SK-N-SH treated with all-trans-retinoic acid at 6 μM for 48 hours (cell line): Measurements from ENCODE around the gene ZDHHC17.

Source experiments
- ATAC-seq: fragments of 200-7000 bp; cut with Tn5 transposase; 3 replicates; pipeline ENCODE4 v1.9.1; 2020; ENCODE audit warnings: mild to moderate bottlenecking, moderate library complexity
- ARNTL ChIP-seq: fragments of 450-650 bp; formaldehyde crosslinking; IDR thresholded peaks from 2 replicates; pipeline ENCODE4 v1.5.0; 2020; ENCODE audit warnings: low read depth, mild to moderate bottlenecking, moderate library complexity, borderline replicate concordance
- BACH2 ChIP-seq: fragments of 250-450 bp; sonication (Bioruptor Pico); IDR thresholded peaks from 2 replicates; pipeline ENCODE4 v1.9.0; 2021; ENCODE audit warnings: mild to moderate bottlenecking, borderline replicate concordance
- CSDC2 ChIP-seq: fragments of 250-450 bp; sonication (Bioruptor Pico); IDR thresholded peaks from 2 replicates; pipeline ENCODE4 v1.5.0; 2020; ENCODE audit warnings: mild to moderate bottlenecking, moderate library complexity
- ESRRG ChIP-seq: fragments of 250-450 bp; sonication (Bioruptor Pico); IDR thresholded peaks from 2 replicates; pipeline ENCODE4 v1.6.1; 2021; ENCODE audit warnings: mild to moderate bottlenecking
- GLIS3 ChIP-seq: fragments of 250-450 bp; sonication (Bioruptor Pico); IDR thresholded peaks from 2 replicates; pipeline ENCODE4 v1.5.0; 2020; ENCODE audit warnings: mild to moderate bottlenecking, moderate library complexity
- ISL1 ChIP-seq: fragments of 250-450 bp; sonication (Bioruptor Pico); IDR thresholded peaks from 2 replicates; pipeline ENCODE4 v2.1.2; 2022; ENCODE audit warnings: mild to moderate bottlenecking, moderate library complexity
- OSR1 ChIP-seq: fragments of 250-450 bp; sonication (Bioruptor Pico); IDR thresholded peaks from 2 replicates; pipeline ENCODE4 v1.8.0; 2022; ENCODE audit warnings: moderate library complexity, mild to moderate bottlenecking, inconsistent platforms
- PPARA ChIP-seq: fragments of 250-450 bp; sonication (Bioruptor Pico); IDR thresholded peaks from 2 replicates; pipeline ENCODE4 v1.5.0; 2020; ENCODE audit warnings: mild to moderate bottlenecking, borderline replicate concordance
- RARB ChIP-seq: fragments of 250-450 bp; sonication (Bioruptor Pico); IDR thresholded peaks from 2 replicates; pipeline ENCODE4 v1.8.0; 2021; ENCODE audit warnings: mild to moderate bottlenecking, moderate library complexity
- SNAI2 ChIP-seq: fragments of 250-450 bp; sonication (Bioruptor Pico); IDR thresholded peaks from 2 replicates; pipeline ENCODE4 v1.5.0; 2020; ENCODE audit warnings: mild to moderate bottlenecking, moderate library complexity
- TCF4 ChIP-seq: fragments of 250-450 bp; sonication (Bioruptor Pico); IDR thresholded peaks from 2 replicates; pipeline ENCODE4 v1.8.0; 2021; ENCODE audit warnings: mild to moderate bottlenecking, moderate library complexity, borderline replicate concordance
- TOX ChIP-seq: fragments of 250-450 bp; sonication (Bioruptor Pico); IDR thresholded peaks from 2 replicates; pipeline ENCODE4 v1.8.0; 2021; ENCODE audit warnings: mild to moderate bottlenecking, moderate library complexity, borderline replicate concordance
- ZC3H10 ChIP-seq: fragments of 250-450 bp; sonication (Bioruptor Pico); IDR thresholded peaks from 2 replicates; pipeline ENCODE4 v1.5.1; 2021; ENCODE audit warnings: mild to moderate bottlenecking, moderate library complexity
- ZFP3 ChIP-seq: fragments of 250-450 bp; sonication (Bioruptor Pico); IDR thresholded peaks from 2 replicates; pipeline ENCODE4 v1.5.0; 2020; ENCODE audit warnings: mild to moderate bottlenecking, moderate library complexity
- ZFP30 ChIP-seq: fragments of 450-650 bp; formaldehyde crosslinking; IDR thresholded peaks from 2 replicates; pipeline ENCODE4 v1.5.0; 2022; ENCODE audit warnings: mild to moderate bottlenecking, moderate library complexity
- ZNF565 ChIP-seq: fragments of 450-650 bp; formaldehyde crosslinking; conservative IDR thresholded peaks from 2 replicates; pipeline ENCODE4 v1.5.0; 2020; ENCODE audit warnings: low read depth, mild to moderate bottlenecking, moderate library complexity
- ZNF70 ChIP-seq: fragments of 450-650 bp; formaldehyde crosslinking; IDR thresholded peaks from 2 replicates; pipeline ENCODE4 v1.5.0; 2020; ENCODE audit warnings: mild to moderate bottlenecking, moderate library complexity
- ZNF8 ChIP-seq: fragments of 450-650 bp; formaldehyde crosslinking; IDR thresholded peaks from 2 replicates; pipeline ENCODE4 v1.5.0; 2020; ENCODE audit warnings: mild to moderate bottlenecking, moderate library complexity
- TF ChIP-seq, protein P1 (sequence below): fragments of 250-450 bp; sonication (Bioruptor Pico); IDR thresholded peaks from 2 replicates; pipeline ENCODE4 v1.8.0; 2020; ENCODE audit warnings: mild to moderate bottlenecking, moderate library complexity, borderline replicate concordance
- TF ChIP-seq, protein P2 (sequence below): fragments of 250-450 bp; sonication (Bioruptor Pico); IDR thresholded peaks from 2 replicates; pipeline ENCODE4 v1.5.0; 2020; ENCODE audit warnings: mild to moderate bottlenecking, moderate library complexity
- TF ChIP-seq, protein P3 (sequence below): fragments of 250-450 bp; sonication (Bioruptor Pico); IDR thresholded peaks from 2 replicates; pipeline ENCODE4 v1.5.1; 2021; ENCODE audit warnings: mild to moderate bottlenecking, moderate library complexity
- TF ChIP-seq, protein P4 (sequence below): fragments of 250-450 bp; sonication (Bioruptor Pico); IDR thresholded peaks from 2 replicates; pipeline ENCODE4 v1.5.1; 2020; ENCODE audit warnings: low read depth, mild to moderate bottlenecking, moderate library complexity
- TF ChIP-seq, protein P5 (sequence below): fragments of 250-450 bp; sonication (Bioruptor Pico); IDR thresholded peaks from 2 replicates; pipeline ENCODE4 v1.8.0; 2021; ENCODE audit warnings: low read depth, mild to moderate bottlenecking, moderate library complexity, borderline replicate concordance

The ZDHHC17 gene

DNA sequence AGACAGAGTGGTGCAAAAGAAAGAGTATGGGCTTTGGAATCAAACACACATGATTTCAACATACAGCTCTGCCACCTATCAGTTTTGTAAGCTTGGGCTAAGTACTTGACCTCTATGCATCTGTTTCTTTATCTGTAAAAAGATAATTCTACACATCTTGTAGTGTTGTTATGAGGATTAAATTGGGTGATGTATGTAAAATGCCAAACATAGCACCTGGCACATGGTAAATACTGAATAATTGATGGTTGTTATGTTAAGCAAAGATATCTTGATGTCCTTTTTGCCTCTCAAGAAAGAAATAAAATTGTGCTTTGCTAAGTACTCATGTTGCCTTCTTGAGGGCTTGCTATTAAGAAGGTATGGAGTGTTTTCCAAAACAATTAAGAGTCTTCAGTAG is 117.2 kb downstream of the ZDHHC17 start:
- ATAC-seq, result no peak
- TF ChIP-seq OSR1 (no peak), TCF4 (CRISPR knock-in tag) (no peak), ZNF70 (CRISPR knock-in tag) (no peak), ZNF565 (CRISPR knock-in tag) (no peak), GLIS3 (CRISPR knock-in tag) (no peak), ISL1 (CRISPR knock-in tag) (no peak), ZFP30 (CRISPR knock-in tag) (no peak), ARNTL (CRISPR knock-in tag) (no peak), RARB (CRISPR knock-in tag) (no peak), TOX (no peak), BACH2 (CRISPR knock-in tag) (no peak), SNAI2 (no peak), CSDC2 (no peak), ZNF8 (CRISPR knock-in tag) (no peak), PPARA (no peak)
- TF ChIP-seq, protein P1, sequence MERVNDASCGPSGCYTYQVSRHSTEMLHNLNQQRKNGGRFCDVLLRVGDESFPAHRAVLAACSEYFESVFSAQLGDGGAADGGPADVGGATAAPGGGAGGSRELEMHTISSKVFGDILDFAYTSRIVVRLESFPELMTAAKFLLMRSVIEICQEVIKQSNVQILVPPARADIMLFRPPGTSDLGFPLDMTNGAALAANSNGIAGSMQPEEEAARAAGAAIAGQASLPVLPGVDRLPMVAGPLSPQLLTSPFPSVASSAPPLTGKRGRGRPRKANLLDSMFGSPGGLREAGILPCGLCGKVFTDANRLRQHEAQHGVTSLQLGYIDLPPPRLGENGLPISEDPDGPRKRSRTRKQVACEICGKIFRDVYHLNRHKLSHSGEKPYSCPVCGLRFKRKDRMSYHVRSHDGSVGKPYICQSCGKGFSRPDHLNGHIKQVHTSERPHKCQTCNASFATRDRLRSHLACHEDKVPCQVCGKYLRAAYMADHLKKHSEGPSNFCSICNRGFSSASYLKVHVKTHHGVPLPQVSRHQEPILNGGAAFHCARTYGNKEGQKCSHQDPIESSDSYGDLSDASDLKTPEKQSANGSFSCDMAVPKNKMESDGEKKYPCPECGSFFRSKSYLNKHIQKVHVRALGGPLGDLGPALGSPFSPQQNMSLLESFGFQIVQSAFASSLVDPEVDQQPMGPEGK (CRISPR knock-in tag), result no peak
- TF ChIP-seq, protein P2, sequence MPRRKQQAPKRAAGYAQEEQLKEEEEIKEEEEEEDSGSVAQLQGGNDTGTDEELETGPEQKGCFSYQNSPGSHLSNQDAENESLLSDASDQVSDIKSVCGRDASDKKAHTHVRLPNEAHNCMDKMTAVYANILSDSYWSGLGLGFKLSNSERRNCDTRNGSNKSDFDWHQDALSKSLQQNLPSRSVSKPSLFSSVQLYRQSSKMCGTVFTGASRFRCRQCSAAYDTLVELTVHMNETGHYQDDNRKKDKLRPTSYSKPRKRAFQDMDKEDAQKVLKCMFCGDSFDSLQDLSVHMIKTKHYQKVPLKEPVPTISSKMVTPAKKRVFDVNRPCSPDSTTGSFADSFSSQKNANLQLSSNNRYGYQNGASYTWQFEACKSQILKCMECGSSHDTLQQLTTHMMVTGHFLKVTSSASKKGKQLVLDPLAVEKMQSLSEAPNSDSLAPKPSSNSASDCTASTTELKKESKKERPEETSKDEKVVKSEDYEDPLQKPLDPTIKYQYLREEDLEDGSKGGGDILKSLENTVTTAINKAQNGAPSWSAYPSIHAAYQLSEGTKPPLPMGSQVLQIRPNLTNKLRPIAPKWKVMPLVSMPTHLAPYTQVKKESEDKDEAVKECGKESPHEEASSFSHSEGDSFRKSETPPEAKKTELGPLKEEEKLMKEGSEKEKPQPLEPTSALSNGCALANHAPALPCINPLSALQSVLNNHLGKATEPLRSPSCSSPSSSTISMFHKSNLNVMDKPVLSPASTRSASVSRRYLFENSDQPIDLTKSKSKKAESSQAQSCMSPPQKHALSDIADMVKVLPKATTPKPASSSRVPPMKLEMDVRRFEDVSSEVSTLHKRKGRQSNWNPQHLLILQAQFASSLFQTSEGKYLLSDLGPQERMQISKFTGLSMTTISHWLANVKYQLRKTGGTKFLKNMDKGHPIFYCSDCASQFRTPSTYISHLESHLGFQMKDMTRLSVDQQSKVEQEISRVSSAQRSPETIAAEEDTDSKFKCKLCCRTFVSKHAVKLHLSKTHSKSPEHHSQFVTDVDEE (CRISPR knock-in tag), result no peak
- TF ChIP-seq, protein P3, sequence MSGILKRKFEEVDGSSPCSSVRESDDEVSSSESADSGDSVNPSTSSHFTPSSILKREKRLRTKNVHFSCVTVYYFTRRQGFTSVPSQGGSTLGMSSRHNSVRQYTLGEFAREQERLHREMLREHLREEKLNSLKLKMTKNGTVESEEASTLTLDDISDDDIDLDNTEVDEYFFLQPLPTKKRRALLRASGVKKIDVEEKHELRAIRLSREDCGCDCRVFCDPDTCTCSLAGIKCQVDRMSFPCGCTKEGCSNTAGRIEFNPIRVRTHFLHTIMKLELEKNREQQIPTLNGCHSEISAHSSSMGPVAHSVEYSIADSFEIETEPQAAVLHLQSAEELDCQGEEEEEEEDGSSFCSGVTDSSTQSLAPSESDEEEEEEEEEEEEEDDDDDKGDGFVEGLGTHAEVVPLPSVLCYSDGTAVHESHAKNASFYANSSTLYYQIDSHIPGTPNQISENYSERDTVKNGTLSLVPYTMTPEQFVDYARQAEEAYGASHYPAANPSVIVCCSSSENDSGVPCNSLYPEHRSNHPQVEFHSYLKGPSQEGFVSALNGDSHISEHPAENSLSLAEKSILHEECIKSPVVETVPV, result no peak
- TF ChIP-seq, protein P4, sequence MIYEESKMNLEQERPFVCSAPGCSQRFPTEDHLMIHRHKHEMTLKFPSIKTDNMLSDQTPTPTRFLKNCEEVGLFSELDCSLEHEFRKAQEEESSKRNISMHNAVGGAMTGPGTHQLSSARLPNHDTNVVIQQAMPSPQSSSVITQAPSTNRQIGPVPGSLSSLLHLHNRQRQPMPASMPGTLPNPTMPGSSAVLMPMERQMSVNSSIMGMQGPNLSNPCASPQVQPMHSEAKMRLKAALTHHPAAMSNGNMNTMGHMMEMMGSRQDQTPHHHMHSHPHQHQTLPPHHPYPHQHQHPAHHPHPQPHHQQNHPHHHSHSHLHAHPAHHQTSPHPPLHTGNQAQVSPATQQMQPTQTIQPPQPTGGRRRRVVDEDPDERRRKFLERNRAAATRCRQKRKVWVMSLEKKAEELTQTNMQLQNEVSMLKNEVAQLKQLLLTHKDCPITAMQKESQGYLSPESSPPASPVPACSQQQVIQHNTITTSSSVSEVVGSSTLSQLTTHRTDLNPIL (CRISPR knock-in tag), result no peak

DNA sequence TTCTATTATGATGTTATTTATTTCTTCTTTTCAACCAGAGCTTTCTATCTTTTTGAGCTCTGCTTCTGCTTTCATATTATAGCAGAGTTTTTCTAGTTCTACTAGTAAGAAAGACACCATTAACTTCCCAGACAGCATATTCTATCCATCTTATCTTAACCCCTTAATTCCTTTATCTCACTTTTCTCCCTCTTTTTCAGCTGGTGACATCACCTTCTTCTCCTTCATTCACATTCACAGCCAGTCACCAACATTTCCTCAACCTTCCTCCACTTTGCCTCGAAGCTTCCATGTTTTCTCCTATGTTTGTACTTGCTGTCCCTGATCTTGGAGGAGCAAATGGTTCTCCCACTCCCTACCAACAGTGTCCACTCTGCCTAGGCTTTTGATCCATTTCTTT is 118.5 kb downstream of the ZDHHC17 start:
- no peak for ATAC-seq

More for the DNA sequence above, 118.5 kb downstream of the ZDHHC17 start:
- TF ChIP-seq, protein P4 (CRISPR knock-in tag), result no peak
- TF ChIP-seq CSDC2 (no peak), ZFP3 (CRISPR knock-in tag) (no peak), TCF4 (CRISPR knock-in tag) (no peak), PPARA (no peak), ZNF8 (CRISPR knock-in tag) (no peak), ZC3H10 (CRISPR knock-in tag) (no peak), TOX (no peak), SNAI2 (no peak), ARNTL (CRISPR knock-in tag) (no peak), ESRRG (no peak), ZNF565 (CRISPR knock-in tag) (no peak), GLIS3 (CRISPR knock-in tag) (no peak), BACH2 (CRISPR knock-in tag) (no peak), ZNF70 (CRISPR knock-in tag) (no peak)
- TF ChIP-seq, protein P5, sequence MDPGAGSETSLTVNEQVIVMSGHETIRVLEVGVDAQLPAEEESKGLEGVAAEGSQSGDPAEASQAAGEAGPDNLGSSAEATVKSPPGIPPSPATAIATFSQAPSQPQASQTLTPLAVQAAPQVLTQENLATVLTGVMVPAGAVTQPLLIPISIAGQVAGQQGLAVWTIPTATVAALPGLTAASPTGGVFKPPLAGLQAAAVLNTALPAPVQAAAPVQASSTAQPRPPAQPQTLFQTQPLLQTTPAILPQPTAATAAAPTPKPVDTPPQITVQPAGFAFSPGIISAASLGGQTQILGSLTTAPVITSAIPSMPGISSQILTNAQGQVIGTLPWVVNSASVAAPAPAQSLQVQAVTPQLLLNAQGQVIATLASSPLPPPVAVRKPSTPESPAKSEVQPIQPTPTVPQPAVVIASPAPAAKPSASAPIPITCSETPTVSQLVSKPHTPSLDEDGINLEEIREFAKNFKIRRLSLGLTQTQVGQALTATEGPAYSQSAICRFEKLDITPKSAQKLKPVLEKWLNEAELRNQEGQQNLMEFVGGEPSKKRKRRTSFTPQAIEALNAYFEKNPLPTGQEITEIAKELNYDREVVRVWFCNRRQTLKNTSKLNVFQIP (CRISPR knock-in tag), result no peak
- TF ChIP-seq, protein P2 (CRISPR knock-in tag), result no peak
